ENCODE results near the gene LHFPL4.
A peak's percentile ranks its signal among the peaks of the same experiment; 100 is the strongest.

LHFPL4 gene

DNA sequence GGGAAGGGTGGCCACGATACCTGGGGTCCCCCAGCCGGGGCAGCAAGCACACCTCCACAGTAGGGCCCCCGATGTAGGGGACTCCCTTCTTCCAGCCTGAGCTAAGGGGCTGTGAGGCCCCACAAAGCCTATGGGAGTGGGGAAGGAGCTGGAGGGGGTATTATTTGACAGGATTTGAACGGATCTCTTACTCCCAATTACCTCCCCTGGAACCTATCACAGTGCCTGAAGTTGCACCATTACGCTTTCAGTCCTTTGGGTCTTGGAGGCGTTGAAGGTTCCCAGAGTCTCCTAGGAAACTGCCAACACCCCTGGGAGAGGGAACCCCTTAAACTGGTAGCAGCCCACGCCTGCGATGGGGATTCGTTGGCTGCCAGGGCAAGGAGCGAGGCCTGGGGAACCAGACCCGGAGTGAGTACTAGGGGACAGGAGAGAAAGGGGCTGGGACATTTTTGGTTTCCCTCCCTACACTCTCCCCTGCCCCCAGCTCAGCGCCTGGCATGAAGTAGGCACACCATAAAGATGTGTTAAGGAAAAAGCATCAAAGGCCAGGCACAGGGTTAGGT, 409 bp upstream of the LHFPL4 start:
- H3K4me3 ChIP-seq (ENCODE audit: low read length), result no peak overlapping the region
- TF ChIP-seq, protein P1, sequence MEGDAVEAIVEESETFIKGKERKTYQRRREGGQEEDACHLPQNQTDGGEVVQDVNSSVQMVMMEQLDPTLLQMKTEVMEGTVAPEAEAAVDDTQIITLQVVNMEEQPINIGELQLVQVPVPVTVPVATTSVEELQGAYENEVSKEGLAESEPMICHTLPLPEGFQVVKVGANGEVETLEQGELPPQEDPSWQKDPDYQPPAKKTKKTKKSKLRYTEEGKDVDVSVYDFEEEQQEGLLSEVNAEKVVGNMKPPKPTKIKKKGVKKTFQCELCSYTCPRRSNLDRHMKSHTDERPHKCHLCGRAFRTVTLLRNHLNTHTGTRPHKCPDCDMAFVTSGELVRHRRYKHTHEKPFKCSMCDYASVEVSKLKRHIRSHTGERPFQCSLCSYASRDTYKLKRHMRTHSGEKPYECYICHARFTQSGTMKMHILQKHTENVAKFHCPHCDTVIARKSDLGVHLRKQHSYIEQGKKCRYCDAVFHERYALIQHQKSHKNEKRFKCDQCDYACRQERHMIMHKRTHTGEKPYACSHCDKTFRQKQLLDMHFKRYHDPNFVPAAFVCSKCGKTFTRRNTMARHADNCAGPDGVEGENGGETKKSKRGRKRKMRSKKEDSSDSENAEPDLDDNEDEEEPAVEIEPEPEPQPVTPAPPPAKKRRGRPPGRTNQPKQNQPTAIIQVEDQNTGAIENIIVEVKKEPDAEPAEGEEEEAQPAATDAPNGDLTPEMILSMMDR (conservative IDR thresholded peaks at IDR 0.05; ENCODE audit: low read length), result no peak
- no peak for DNase-seq (ENCODE audit: low read depth)

DNA sequence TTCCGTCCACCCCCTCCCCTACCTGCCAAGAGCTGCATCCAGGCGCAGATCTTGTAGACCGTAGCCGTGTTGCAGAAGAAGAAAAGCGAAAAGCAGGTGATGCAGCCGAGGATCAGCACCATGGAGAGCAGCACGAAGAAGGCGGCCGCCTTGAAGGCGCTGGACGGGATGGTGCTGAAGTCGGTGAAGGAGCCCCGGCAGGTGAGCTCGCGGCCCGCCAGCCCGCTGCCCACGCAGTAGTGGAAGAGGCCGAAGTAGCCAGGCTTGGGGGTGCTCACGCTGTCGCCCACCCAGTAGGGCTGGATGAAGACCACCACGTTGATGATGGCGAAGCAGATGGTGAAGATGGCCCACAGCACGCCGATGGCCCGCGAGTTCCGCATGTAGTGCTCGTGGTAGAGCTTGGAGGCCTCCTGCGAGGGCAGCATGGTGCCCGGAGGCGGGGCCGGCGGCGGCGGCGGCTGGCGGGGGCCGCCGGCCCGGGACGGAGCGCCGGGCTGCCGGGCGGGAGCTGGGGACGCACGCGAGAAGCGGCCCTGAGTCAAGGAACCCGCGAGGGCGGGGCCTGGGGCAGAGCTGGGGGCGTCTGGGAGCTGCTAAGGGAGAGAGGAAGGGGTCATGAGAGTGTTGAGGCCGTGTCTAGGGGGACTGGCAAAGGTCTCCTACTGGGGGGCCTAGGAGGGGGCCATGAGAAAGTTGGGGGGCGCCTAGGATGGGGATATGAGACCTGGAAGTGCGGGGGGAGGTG, 1.2 kb downstream of the LHFPL4 start:
- TF ChIP-seq, protein P1 (conservative IDR thresholded peaks at IDR 0.05; ENCODE audit: low read length), result no peak
- peak; percentile 11 for DNase-seq (ENCODE audit: low read depth)
- no peak overlapping the region for H3K4me3 ChIP-seq (ENCODE audit: low read length)

DNA sequence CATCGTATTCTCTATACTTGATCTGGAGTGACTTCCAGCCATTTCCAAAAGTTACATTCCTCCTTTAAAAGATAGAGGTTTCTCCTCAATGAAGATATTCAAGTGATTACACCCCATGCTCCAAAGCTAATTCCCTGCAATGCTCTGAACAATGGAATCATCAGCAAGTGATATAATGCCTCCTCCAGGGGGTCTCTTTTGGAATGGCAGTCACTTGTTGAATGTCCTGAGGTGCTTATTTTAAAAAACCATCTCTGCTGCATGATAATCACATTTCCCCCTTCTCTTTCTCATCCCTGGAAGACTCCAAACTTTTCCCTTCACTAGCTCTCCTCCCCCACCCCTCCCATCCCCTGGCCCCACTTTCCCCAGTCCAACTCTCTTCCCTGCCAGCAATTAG, 2.6 kb downstream of the LHFPL4 start:
- no peak overlapping the region for H3K4me3 ChIP-seq (ENCODE audit: low read length)
- no peak for DNase-seq (ENCODE audit: low read depth)
- TF ChIP-seq, protein P1 (conservative IDR thresholded peaks at IDR 0.05; ENCODE audit: low read length), result no peak

DNA sequence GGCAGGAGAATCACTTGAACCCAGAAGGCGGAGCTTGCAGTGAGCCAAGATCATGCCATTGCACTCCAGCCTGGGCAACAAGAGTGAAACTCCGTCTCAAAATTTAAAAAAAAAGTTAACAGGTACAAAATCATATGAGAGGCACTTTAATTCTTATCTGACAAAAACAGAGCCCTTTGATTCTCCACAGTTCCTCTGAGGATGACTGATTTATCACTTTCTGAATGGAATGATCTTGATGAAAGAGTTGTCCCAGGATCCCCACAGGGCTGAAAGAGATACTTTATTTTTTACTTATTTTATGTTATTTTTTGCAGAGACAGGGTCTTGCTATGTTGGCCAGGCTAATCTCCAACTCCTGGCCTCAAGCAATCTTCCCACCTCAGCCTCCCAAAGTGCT, 4.0 kb downstream of the LHFPL4 start:
- no peak for DNase-seq (ENCODE audit: low read depth)
- H3K4me3 ChIP-seq (ENCODE audit: low read length), result no peak overlapping the region
- TF ChIP-seq, protein P1 (conservative IDR thresholded peaks at IDR 0.05; ENCODE audit: low read length), result no peak

DNA sequence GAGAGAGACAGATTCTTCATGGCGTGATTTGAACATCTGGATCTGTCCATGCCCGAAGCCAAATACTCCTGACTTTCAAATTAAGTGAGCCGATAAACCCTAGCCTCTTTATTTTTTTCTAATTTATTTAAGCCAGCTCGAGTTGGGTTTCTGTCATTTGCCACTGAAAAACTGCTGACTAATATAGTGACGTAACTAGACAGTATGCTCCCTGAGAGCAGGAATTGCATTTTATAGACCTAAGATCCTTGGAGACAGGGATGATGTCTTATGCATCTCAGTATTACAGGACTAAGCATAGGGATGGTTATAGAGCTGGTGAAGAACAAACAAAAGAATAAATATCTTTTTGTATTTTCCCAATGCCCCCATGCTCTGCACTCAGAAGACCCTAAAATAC, 4.6 kb downstream of the LHFPL4 start:
- DNase-seq (ENCODE audit: low read depth), result no peak

DNA sequence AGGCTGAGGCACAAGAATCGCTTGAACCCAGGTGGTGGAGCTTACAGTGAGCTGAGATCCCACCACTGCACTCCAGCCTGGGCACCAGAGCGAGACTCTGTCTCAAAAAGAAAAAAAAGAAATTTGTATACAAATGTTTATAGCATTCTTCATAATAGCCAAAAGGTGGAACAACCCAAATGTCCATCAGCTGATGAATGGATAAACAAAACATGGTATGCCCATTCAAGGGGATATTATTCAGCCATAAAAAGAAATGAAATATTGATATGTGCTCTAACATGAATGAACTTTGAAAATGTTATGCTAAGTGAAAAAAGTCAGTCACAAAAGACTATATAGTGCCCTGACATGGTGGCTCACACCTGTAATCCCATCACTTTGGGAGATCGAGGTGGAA, 11.4 kb downstream of the LHFPL4 start:
- no peak for DNase-seq (ENCODE audit: low read depth)
- no peak overlapping the region for H3K4me3 ChIP-seq (ENCODE audit: low read length)
- TF ChIP-seq, protein P1 (conservative IDR thresholded peaks at IDR 0.05; ENCODE audit: low read length), result no peak

More for the DNA sequence above, 4.6 kb downstream of the LHFPL4 start:
- TF ChIP-seq, protein P1 (conservative IDR thresholded peaks at IDR 0.05; ENCODE audit: low read length), result no peak
- H3K4me3 ChIP-seq (ENCODE audit: low read length), result no peak overlapping the region

DNA sequence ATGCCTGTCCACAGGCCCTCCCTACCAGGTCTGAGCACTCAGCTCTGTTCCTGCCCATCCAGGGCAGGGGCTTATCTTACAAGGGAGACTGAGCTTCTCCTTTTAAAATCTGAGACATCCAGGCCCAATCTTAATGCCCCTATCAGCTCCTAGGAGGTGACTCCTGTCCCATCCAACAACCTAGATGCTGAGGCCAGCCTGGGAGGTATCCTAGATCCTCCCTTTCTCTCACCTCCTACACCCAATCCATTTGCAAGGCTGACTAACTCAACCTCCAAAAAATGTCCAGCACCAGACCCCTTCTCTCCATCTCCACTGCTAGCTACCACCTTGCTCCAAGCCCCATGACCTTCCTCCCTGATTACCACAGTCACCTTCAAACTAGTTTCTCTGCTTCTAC, 17.4 kb downstream of the LHFPL4 start:
- TF ChIP-seq, protein P1 (conservative IDR thresholded peaks at IDR 0.05; ENCODE audit: low read length), result no peak
- no peak for DNase-seq (ENCODE audit: low read depth)
- no peak overlapping the region for H3K4me3 ChIP-seq (ENCODE audit: low read length)
